HepG2 (cell line): ENCODE data around the gene CHKB. TPM values are rescaled to one million over a fixed set of nuclear protein-coding genes. Genes with fewer than 3 reads are reported as not detected.
A peak's percentile ranks its signal among the peaks of the same experiment; 100 is the strongest.

Experiments
- NR2F1 ChIP-seq, 2 experiments: fragments of 450-650 bp in 1 of 2; formaldehyde crosslinking in 1 of 2; IDR thresholded peaks; 2 replicates each; pipeline versions ENCODE4 v1.5.0 to v1.6.1; 2016 to 2020; ENCODE audit warnings: mild to moderate bottlenecking in 1 of 2, missing compliant biosample characterization in 1 of 2, missing genetic modification reagents in 1 of 2, moderate library complexity in 1 of 2
- ZNF274 ChIP-seq: sonication (generic); formaldehyde crosslinking; IDR thresholded peaks from 2 replicates; pipeline ENCODE4 v1.5.1; 2020; ENCODE audit warnings: mild to moderate bottlenecking, missing genetic modification reagents
- polyA plus RNA-seq, 8 experiments: library from polyadenylated mRNA; depleted of rRNA in 3 of 8; stranded (reverse) in 7 of 8; unstranded in 1 of 8; fragments of >200 nt; fragmentation: Illumina TruSeq in 4 of 8; extraction: Trizol in 4 of 8; gene quantifications; 2 replicates each; pipeline versions ENCODE4 v1.2.1 to v1.2.3, GENCODE V29; 2011 to 2016; ENCODE audit warnings: low read depth in 4 of 8, missing spikeins in 1 of 8, mixed read lengths in 1 of 8; ENCODE audit not compliant: insufficient read depth in 1 of 8
- total RNA-seq, 5 experiments: library from RNA; depleted of rRNA; stranded (reverse); fragments of >200 nt; fragmentation: Illumina TruSeq; extraction: Trizol; gene quantifications; 2 replicates each; pipeline ENCODE4 v1.2.3, GENCODE V29; 2016; ENCODE audit warnings: low read depth in 1 of 5
- TF ChIP-seq, protein P1 (sequence below): IDR thresholded peaks from 2 replicates; pipeline ENCODE4 v1.6.1; 2016; ENCODE audit warnings: low read depth, missing genetic modification reagents, missing compliant biosample characterization
- TF ChIP-seq, protein P2 (sequence below): IDR thresholded peaks from 2 replicates; pipeline ENCODE4 v1.6.1; 2016; ENCODE audit warnings: mild to moderate bottlenecking

The CHKB gene
- total and polyA plus RNA-seq, 2 of the 13 experiments (the other 11 are each of a cell fraction or from before 2014, with no cell fraction given): 24.5 to 42.7 TPM

DNA sequence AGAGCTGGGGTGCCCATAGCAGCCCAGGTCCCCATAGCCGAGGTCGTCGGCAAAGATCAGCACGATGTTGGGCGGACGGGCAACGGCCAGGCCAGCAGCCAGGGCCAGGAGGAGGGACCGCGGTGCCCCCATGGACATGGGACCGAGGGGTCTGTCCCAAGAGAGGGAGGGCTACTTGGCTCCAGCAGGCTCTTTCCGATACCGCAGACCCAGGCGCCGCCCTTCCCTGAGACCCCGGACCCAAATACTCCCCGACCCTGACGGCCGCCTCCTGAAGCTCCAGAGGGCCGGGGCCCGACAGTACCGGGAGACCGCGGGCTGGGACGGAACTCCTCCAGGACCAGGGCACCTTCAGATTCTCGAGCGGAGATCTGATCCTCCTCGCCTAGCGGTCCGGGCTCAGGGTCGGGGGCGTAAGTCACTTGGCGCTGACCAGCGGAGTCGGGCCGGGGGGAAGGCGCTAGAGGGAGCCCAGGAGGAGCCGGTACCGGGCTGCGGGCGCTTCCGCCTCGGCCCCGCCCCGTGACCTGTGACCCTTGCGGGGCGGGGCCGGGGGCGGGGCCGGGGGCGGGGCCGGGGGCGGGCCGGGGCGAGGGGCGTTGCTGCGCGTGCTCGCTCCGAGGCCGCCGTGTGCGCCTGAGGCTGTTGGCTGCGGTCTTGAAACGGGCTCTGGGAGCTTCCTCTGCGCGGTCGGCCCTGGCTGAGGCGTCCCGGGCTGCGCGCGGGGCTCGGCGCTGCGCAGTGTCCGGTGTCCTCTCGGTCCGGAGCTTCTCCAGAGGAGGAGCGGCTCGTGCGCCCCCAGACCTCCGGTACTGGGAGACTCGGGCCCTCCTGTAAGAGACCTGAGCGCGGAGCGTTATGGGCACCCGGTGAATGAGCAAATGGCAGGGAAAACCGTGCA lies 45.2 kb upstream of the CHKB start, which contains the start of gene ARSA (continued):
- TF ChIP-seq NR2F1 (CRISPR knock-in tag; IDR thresholded peaks at IDR 0.05) (peak; percentile 52 to 62; a peak in 3 of 4 replicates), ZNF274 (peak; percentile 81)
- TF ChIP-seq, protein P1, sequence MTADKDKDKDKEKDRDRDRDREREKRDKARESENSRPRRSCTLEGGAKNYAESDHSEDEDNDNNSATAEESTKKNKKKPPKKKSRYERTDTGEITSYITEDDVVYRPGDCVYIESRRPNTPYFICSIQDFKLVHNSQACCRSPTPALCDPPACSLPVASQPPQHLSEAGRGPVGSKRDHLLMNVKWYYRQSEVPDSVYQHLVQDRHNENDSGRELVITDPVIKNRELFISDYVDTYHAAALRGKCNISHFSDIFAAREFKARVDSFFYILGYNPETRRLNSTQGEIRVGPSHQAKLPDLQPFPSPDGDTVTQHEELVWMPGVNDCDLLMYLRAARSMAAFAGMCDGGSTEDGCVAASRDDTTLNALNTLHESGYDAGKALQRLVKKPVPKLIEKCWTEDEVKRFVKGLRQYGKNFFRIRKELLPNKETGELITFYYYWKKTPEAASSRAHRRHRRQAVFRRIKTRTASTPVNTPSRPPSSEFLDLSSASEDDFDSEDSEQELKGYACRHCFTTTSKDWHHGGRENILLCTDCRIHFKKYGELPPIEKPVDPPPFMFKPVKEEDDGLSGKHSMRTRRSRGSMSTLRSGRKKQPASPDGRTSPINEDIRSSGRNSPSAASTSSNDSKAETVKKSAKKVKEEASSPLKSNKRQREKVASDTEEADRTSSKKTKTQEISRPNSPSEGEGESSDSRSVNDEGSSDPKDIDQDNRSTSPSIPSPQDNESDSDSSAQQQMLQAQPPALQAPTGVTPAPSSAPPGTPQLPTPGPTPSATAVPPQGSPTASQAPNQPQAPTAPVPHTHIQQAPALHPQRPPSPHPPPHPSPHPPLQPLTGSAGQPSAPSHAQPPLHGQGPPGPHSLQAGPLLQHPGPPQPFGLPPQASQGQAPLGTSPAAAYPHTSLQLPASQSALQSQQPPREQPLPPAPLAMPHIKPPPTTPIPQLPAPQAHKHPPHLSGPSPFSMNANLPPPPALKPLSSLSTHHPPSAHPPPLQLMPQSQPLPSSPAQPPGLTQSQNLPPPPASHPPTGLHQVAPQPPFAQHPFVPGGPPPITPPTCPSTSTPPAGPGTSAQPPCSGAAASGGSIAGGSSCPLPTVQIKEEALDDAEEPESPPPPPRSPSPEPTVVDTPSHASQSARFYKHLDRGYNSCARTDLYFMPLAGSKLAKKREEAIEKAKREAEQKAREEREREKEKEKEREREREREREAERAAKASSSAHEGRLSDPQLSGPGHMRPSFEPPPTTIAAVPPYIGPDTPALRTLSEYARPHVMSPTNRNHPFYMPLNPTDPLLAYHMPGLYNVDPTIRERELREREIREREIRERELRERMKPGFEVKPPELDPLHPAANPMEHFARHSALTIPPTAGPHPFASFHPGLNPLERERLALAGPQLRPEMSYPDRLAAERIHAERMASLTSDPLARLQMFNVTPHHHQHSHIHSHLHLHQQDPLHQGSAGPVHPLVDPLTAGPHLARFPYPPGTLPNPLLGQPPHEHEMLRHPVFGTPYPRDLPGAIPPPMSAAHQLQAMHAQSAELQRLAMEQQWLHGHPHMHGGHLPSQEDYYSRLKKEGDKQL (CRISPR knock-in tag): no peak
- TF ChIP-seq, protein P2, sequence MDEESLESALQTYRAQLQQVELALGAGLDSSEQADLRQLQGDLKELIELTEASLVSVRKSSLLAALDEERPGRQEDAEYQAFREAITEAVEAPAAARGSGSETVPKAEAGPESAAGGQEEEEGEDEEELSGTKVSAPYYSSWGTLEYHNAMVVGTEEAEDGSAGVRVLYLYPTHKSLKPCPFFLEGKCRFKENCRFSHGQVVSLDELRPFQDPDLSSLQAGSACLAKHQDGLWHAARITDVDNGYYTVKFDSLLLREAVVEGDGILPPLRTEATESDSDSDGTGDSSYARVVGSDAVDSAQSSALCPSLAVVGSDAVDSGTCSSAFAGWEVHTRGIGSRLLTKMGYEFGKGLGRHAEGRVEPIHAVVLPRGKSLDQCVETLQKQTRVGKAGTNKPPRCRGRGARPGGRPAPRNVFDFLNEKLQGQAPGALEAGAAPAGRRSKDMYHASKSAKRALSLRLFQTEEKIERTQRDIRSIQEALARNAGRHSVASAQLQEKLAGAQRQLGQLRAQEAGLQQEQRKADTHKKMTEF (CRISPR knock-in tag): peak; percentile 31; the same call in 1 of the 2 replicates
